Stimulated activated CD8-positive, alpha-beta memory T cell treated with anti-CD3 and anti-CD28 coated beads, Interleukin-15, amount 100 ng/mL, for 4 hours (primary cell): ENCODE data around the gene PRR14L.

Source experiments
- DNase-seq, 2 donors: peaks; one replicate each; pipeline ENCODE4 v3.0.0-alpha.2; 2020; ENCODE audit warnings: low read depth in 2 of 2

PRR14L gene

DNA sequence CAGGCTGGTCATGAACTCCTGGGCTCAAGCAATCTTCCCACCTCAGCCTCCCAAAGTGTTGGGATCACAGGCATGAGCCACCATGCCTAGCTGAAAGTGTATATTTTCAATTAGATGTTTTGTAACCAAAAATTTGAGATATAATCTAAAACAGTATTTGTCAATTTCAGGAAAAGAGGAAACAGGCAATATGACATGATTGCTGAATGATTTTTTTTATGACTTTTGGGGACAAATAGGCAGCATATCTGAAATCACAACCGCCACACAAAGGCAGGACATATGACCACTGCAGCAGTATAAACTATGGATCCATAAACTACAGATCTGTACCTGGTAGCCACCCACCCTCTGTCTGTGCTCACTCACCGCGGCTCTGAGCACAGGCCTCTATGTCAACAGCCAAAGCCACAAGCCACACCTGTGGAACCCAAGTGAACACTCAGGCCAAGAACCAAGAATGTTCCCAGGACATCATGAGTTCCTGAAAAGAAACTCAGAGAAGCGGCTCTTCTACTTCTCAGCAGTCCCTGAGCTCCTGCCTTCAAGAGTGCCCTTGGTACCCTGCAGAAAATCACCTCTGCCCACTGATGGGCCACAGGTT is 110.4 kb downstream of the PRR14L start:
- no peak for DNase-seq

DNA sequence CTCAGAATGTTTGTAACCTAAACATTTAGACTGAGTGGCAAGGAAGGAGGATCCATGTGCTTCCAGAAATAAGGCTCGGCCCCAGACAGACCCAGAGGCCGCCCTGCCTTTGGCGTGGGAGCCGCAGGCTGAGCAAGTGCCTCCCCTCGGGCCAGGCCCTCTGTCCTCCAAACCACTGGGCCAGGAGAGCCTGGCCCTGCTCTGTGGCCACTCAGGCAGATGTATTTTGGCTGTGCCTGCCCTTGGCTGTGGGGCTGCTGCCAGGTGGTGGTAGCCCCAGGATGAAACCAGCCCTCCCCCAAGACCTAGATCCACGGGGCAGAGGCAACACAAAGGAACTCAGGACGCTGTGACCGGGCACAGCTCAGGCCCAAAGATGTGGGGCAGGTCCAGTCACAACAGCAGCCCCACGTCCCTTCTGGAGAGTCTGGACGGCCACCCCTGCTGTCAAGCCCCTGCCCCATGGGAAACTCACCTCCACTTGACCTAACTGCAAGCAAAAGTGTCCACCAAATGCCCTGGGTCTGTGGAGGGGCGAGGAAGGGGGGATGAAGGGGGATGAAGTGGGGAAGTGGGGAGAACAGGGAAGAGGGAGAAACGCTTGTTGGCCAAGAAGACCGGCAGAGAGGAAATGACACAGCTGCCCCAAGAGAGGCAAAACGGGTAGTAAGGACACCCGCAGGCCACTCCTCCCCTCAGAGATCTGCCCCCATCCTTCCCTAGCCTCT is 111.9 kb downstream of the PRR14L start:
- no peak for DNase-seq

DNA sequence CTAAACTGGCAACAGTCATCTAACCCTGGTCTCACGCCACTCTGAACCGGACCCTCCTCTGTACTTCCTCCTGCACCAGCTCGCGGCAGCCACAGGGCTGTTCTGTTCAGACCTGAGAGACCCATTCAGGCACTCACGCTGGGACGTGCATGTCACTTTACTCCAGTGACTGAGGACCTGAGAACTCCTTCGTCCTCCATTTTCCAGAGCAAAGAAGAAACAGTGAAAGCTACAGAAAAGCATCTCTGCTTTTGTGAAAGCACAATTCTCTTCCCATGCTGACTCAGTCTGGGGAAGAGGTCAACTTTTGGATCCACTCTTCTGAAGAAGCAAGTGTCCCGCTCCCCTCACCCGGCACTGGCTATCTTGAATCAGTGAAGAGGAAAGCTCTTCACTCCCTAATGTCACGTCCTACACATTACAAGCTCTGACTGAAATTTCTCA is 112.5 kb downstream of the PRR14L start:
- no peak for DNase-seq

DNA sequence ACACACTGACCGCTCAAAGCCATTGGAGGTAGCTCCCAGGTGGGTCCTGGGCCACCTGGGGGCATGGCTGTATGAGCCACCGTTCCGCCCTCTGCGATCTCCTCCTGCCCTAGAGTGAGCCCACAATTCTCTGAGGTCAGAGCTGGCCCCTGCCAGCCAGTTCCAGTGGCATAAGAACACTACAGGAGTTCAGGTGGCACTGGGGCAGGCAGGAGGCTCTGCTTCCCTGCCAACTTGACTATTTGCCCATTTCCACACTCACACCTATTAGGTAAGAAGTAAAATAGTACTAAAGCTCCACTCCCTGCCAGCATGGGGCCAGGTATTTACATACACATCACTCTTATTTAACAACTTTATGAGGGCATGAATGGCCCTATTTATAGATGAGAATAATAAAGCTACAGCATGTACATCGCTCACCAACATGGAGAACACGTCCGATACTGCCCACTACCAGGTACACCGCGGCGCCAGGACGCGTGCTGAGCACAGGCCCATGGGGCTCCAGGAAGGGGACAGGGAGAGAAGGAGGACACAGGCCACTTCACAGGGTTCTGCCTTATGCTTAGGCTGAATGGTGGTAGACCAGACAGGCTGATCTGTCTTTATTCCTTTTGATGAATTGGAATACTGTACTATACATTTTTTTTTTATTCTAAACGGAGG is 114.2 kb downstream of the PRR14L start:
- DNase-seq, result no peak

DNA sequence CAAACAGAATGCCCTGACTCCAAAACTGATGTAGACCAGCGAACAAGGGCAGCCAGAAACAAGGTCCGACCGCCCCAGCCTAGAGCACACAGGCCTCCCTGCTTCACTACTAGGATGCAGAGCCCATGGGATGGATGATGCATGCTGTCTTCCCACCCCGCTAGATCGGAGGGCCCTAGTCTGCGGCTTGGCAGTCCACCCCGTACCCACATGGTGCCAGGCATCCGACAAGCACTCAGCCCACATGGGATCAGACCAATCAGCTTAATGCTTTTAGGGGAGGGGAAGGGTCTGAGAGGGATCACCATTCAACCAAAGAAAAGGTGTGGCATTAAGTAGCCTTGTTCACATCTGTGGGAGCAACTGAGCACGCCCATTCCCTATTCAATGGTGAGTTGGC is 118.5 kb downstream of the PRR14L start:
- no peak for DNase-seq
